Endodermal cell (in vitro differentiated cells): Measurements from ENCODE around the gene CSGALNACT2. TPM values are rescaled to one million over a fixed set of nuclear protein-coding genes. Genes with fewer than 3 reads are reported as not detected.
A peak's percentile ranks its signal among the peaks of the same experiment; 100 is the strongest.

Source experiments
- DNase-seq: peaks from one replicate; pipeline ENCODE4 v3.0.0-alpha.2; 2017
- H3K27ac ChIP-seq: 2 replicates; pipeline ENCODE4 v1.5.1; 2013; ENCODE audit warnings: mild to moderate bottlenecking, low read depth, low read length, moderate library complexity
- H3K27me3 ChIP-seq: 2 replicates; pipeline ENCODE4 v1.6.1; 2013; ENCODE audit warnings: mild to moderate bottlenecking, low read length, moderate library complexity; ENCODE audit not compliant: insufficient read depth, control insufficient read depth, poor library complexity, severe bottlenecking
- H3K36me3 ChIP-seq: 2 replicates; pipeline ENCODE4 v1.7.0; 2013; ENCODE audit warnings: mild to moderate bottlenecking, low read length, moderate library complexity; ENCODE audit not compliant: control insufficient read depth, insufficient read depth
- H3K4me1 ChIP-seq: one replicate; pipeline ENCODE4 v1.7.0; 2013; ENCODE audit warnings: low read length; ENCODE audit not compliant: control insufficient read depth, insufficient read depth
- H3K4me3 ChIP-seq: 2 replicates; pipeline ENCODE4 v1.5.1; 2013; ENCODE audit warnings: mild to moderate bottlenecking, low read length, moderate library complexity
- H3K9ac ChIP-seq: 2 replicates; pipeline ENCODE4 v1.6.1; 2013; ENCODE audit warnings: mild to moderate bottlenecking, low read length, moderate library complexity; ENCODE audit not compliant: poor library complexity, severe bottlenecking; ENCODE audit errors: extremely low read depth
- H3K9me3 ChIP-seq: 2 replicates; pipeline ENCODE4 v1.6.1; 2013; ENCODE audit warnings: mild to moderate bottlenecking, low read length, moderate library complexity; ENCODE audit not compliant: control insufficient read depth
- H3K27ac Mint-ChIP-seq: 2 replicates; pipeline ENCODE4 v1.8.0; 2020; ENCODE audit warnings: mixed read lengths
- H3K27me3 Mint-ChIP-seq: 2 replicates; pipeline ENCODE4 v1.8.0; 2021; ENCODE audit warnings: mild to moderate bottlenecking, mixed read lengths; ENCODE audit not compliant: insufficient read depth
- H3K36me3 Mint-ChIP-seq: 2 replicates; pipeline ENCODE4 v1.8.0; 2020; ENCODE audit warnings: low read depth, mixed read lengths
- H3K4me1 Mint-ChIP-seq: 2 replicates; pipeline ENCODE4 v1.8.0; 2020; ENCODE audit warnings: mixed read lengths
- H3K4me3 Mint-ChIP-seq: 2 replicates; pipeline ENCODE4 v1.8.0; 2020; ENCODE audit warnings: mild to moderate bottlenecking, moderate library complexity, mixed read lengths
- H3K9me3 Mint-ChIP-seq: 2 replicates; pipeline ENCODE4 v1.8.0; 2020; ENCODE audit warnings: mild to moderate bottlenecking, mixed read lengths
- WGBS, 2 experiments: methylation state at CpG; one replicate each; pipeline versions ENCODE4 v1.1.5 to v1.1.7; 2013; ENCODE audit warnings: missing lambda C conversion rate in 2 of 2, mixed read lengths in 1 of 2; ENCODE audit not compliant: insufficient coverage in 1 of 2, insufficient read length in 1 of 2; 5-methylcytosine and 5-hydroxymethylcytosine counted together
- total RNA-seq, 2 donors: library from RNA; stranded (reverse); fragmentation: NEBNext Ultra II Directional in 1 of 2; extraction: Animal tissue kit (Norgen Biotek cat#: 25700) in 1 of 2; gene quantifications; 2 replicates in 1 of 2; 3 replicates in 1 of 2; pipeline ENCODE4 v1.2.1, GENCODE V29; 2021
- TF ChIP-seq, protein P1 (sequence below): fragments of 200-600 bp; sonication (generic); conservative IDR thresholded peaks from 2 replicates; pipeline ENCODE4 v1.5.0; 2021; ENCODE audit warnings: antibody characterized with exemption, mild to moderate bottlenecking

CSGALNACT2 gene
- total RNA-seq, 2 donors from 2014 or later = 7.3 to 8.6 TPM

- no peaks in the 10 kb centered on the region for H3K4me1 ChIP-seq
- H3K9me3 Mint-ChIP-seq = no peaks in the 10 kb centered on the region
- H3K9ac ChIP-seq = no peak overlapping the region
- H3K4me3 ChIP-seq = no peak overlapping the region
- H3K36me3 ChIP-seq = no peaks in the 10 kb centered on the region
- DNase-seq = peak; percentile 41
- TF ChIP-seq, protein P1, sequence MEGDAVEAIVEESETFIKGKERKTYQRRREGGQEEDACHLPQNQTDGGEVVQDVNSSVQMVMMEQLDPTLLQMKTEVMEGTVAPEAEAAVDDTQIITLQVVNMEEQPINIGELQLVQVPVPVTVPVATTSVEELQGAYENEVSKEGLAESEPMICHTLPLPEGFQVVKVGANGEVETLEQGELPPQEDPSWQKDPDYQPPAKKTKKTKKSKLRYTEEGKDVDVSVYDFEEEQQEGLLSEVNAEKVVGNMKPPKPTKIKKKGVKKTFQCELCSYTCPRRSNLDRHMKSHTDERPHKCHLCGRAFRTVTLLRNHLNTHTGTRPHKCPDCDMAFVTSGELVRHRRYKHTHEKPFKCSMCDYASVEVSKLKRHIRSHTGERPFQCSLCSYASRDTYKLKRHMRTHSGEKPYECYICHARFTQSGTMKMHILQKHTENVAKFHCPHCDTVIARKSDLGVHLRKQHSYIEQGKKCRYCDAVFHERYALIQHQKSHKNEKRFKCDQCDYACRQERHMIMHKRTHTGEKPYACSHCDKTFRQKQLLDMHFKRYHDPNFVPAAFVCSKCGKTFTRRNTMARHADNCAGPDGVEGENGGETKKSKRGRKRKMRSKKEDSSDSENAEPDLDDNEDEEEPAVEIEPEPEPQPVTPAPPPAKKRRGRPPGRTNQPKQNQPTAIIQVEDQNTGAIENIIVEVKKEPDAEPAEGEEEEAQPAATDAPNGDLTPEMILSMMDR = no peak
- H3K4me1 Mint-ChIP-seq = no peaks in the 10 kb centered on the region
- H3K27me3 Mint-ChIP-seq = peaks cover 2% of the 10 kb centered on the region
- H3K9me3 ChIP-seq = no peaks in the 10 kb centered on the region
- no peak overlapping the region for H3K27ac ChIP-seq
- no peak overlapping the region for H3K27ac Mint-ChIP-seq
- no peaks in the 10 kb centered on the region for H3K27me3 ChIP-seq
- no peak overlapping the region for H3K4me3 Mint-ChIP-seq
- H3K36me3 Mint-ChIP-seq = no peaks in the 10 kb centered on the region
- WGBS, 2 experiments = 83 to 90% methylated on average over 11 to 17 of the region's 17 CpGs
These were observed 70.2 kb downstream of the CSGALNACT2 start for GRCh38 chr10:43208147-43209073.

DNA sequence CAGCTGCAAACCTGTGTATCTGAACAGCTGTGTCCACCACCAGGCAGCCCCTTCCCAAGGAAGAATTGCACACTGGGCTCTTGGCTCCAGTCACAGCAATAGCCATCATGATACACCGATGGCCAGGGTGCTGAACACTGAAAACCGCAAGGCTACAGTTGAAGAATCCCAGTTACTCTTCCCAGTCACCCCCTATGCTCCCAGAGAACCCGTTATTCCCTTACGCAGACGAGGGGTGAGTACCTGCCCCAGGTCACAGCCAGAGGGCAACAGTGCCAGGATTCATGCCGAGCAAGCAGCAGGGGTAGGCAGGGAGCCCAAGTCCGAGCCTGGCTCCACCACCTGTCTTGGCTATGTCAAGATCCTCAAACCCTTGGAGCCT is 70.8 kb downstream of the CSGALNACT2 start:
- Histone ChIP-seq H3K9me3 (no peaks in the 10 kb centered on the region), H3K4me1 (no peaks in the 10 kb centered on the region), H3K27me3 (no peaks in the 10 kb centered on the region), H3K27ac (no peak overlapping the region), H3K4me3 (no peak overlapping the region), H3K9ac (no peak overlapping the region), H3K36me3 (no peaks in the 10 kb centered on the region)
- H3K27me3 Mint-ChIP-seq = peaks cover 2% of the 10 kb centered on the region
- 89 to 90% methylated on average over 6 to 7 of the region's 7 CpGs for WGBS, 2 experiments
- no peak overlapping the region for H3K4me3 Mint-ChIP-seq
- DNase-seq = peak; percentile 30
- H3K27ac Mint-ChIP-seq = no peak overlapping the region
- no peaks in the 10 kb centered on the region for H3K9me3 Mint-ChIP-seq
- TF ChIP-seq, protein P1 = no peak
- no peaks in the 10 kb centered on the region for H3K36me3 Mint-ChIP-seq
- H3K4me1 Mint-ChIP-seq = no peaks in the 10 kb centered on the region

- Mint-ChIP-seq H3K27me3 (peaks cover 2% of the 10 kb centered on the region), H3K9me3 (no peaks in the 10 kb centered on the region), H3K4me3 (no peak overlapping the region), H3K36me3 (no peaks in the 10 kb centered on the region), H3K4me1 (no peaks in the 10 kb centered on the region), H3K27ac (no peak overlapping the region)
- DNase-seq = peak; percentile 46
- Histone ChIP-seq H3K4me1 (no peaks in the 10 kb centered on the region), H3K36me3 (no peaks in the 10 kb centered on the region), H3K27ac (no peak overlapping the region), H3K27me3 (no peaks in the 10 kb centered on the region), H3K9ac (no peak overlapping the region), H3K4me3 (no peak overlapping the region), H3K9me3 (no peaks in the 10 kb centered on the region)
- 81 to 91% methylated on average over 2 to 5 of the region's 5 CpGs for WGBS, 2 experiments
- TF ChIP-seq, protein P1 = no peak
These were observed 71.5 kb downstream of the CSGALNACT2 start for GRCh38 chr10:43209651-43210141.
